Sigmoid colon (tissue), 4 donors: ENCODE results near the gene MTMR2.

ENCODE experiments used
- POLR2A ChIP-seq, 2 donors: fragments of 450-650 bp; IDR thresholded peaks; one replicate each; pipeline ENCODE4 v1.6.1; 2016; ENCODE audit warnings: antibody characterized with exemption in 2 of 2, mild to moderate bottlenecking in 2 of 2, moderate library complexity in 2 of 2
- POLR2AphosphoS5 ChIP-seq, 4 donors: sonication (generic); formaldehyde crosslinking; IDR thresholded peaks; one replicate each; pipeline ENCODE4 v1.6.1; 2017; ENCODE audit warnings: antibody characterized with exemption in 4 of 4

DNA sequence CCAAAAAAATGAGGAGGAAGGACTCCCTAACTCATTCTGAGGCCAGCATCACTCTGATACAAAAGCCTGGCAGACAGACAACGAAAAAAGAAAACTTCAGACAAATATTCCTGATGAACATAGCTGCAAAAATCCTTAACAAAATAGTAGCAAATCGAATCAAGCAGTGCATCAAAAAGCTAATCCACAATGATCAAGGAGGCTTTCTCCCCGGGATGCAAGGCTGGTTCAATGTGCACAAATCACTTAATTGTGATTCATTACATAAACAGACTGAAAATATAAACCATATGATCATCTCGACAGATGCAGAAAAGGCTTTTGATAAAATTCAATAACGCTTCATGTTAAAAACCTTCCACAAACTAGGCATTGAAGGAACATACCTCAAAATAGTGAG is 16.4 kb downstream of the MTMR2 start:
- TF ChIP-seq POLR2A (IDR thresholded peaks at IDR 0.05) (no peak), POLR2AphosphoS5 (IDR thresholded peaks at IDR 0.05) (no peak)
